HepG2 (cell line): ENCODE results near the gene NCOA4. TPM values are rescaled to one million over a fixed set of nuclear protein-coding genes. Genes with fewer than 3 reads are reported as not detected.

Experiments
- CEBPZ ChIP-seq: IDR thresholded peaks from 2 replicates; pipeline ENCODE4 v1.6.1; 2012; ENCODE audit warnings: low read length, improper control_type of control experiment
- ETV5 ChIP-seq: IDR thresholded peaks from 2 replicates; pipeline ENCODE4 v1.6.1; 2018; ENCODE audit warnings: missing biosample characterization, missing genetic modification reagents, inconsistent platforms, borderline replicate concordance
- HDAC1 ChIP-seq: sonication (generic); formaldehyde crosslinking; IDR thresholded peaks from 2 replicates; pipeline ENCODE4 v1.5.1; 2020; ENCODE audit warnings: mild to moderate bottlenecking, missing genetic modification reagents
- HIVEP1 ChIP-seq: sonication (generic); formaldehyde crosslinking; IDR thresholded peaks from 2 replicates; pipeline ENCODE4 v1.4.0; 2020; ENCODE audit warnings: mild to moderate bottlenecking, missing genetic modification reagents
- IKZF5 ChIP-seq: IDR thresholded peaks from 2 replicates; pipeline ENCODE4 v1.6.1; 2018; ENCODE audit warnings: missing genetic modification reagents, mild to moderate bottlenecking, missing compliant biosample characterization
- KMT2B ChIP-seq: IDR thresholded peaks from 2 replicates; pipeline ENCODE4 v1.6.1; 2016; ENCODE audit warnings: missing genetic modification reagents, missing compliant biosample characterization
- NKX3-1 ChIP-seq: sonication (generic); formaldehyde crosslinking; IDR thresholded peaks from 2 replicates; pipeline ENCODE4 v1.5.0; 2020; ENCODE audit warnings: missing genetic modification reagents
- NR3C1 ChIP-seq: sonication (generic); formaldehyde crosslinking; IDR thresholded peaks from 2 replicates; pipeline ENCODE4 v1.4.0; 2020; ENCODE audit warnings: missing genetic modification reagents
- PHF5A ChIP-seq: IDR thresholded peaks from one replicate; pipeline ENCODE4 v1.6.1; 2018; ENCODE audit warnings: low read depth, missing genetic modification reagents; ENCODE audit not compliant: unreplicated experiment
- PHF8 ChIP-seq: sonication (generic); formaldehyde crosslinking; IDR thresholded peaks from 2 replicates; pipeline ENCODE4 v1.5.0; 2020; ENCODE audit warnings: missing genetic modification reagents
- POGZ ChIP-seq: sonication (generic); formaldehyde crosslinking; IDR thresholded peaks from 2 replicates; pipeline ENCODE4 v1.4.0; 2020; ENCODE audit warnings: mild to moderate bottlenecking, missing genetic modification reagents
- RBM22 ChIP-seq: fragments of 200-400 bp; formaldehyde crosslinking; optimal IDR thresholded peaks from 2 replicates; pipeline ENCODE3; 2017; ENCODE audit warnings: mild to moderate bottlenecking, low read length, moderate library complexity
- TP53 ChIP-seq: sonication (generic); formaldehyde crosslinking; conservative IDR thresholded peaks from 2 replicates; pipeline ENCODE4 v1.4.0; 2020; ENCODE audit warnings: missing genetic modification reagents
- TSC22D2 ChIP-seq: sonication (generic); formaldehyde crosslinking; IDR thresholded peaks from 2 replicates; pipeline ENCODE4 v1.5.1; 2020; ENCODE audit warnings: missing genetic modification reagents, mild to moderate bottlenecking, borderline replicate concordance
- ZBTB20 ChIP-seq: sonication (generic); formaldehyde crosslinking; IDR thresholded peaks from 2 replicates; pipeline ENCODE4 v1.8.1; 2023; ENCODE audit warnings: missing genetic modification reagents, low read depth, mild to moderate bottlenecking, borderline replicate concordance
- ZBTB3 ChIP-seq: sonication (generic); formaldehyde crosslinking; IDR thresholded peaks from 2 replicates; pipeline ENCODE4 v1.4.0; 2020; ENCODE audit warnings: low read depth, mild to moderate bottlenecking, moderate library complexity, missing genetic modification reagents, borderline replicate concordance
- ZFX ChIP-seq: sonication (generic); formaldehyde crosslinking; IDR thresholded peaks from 2 replicates; pipeline ENCODE4 v1.4.0; 2020; ENCODE audit warnings: mild to moderate bottlenecking, low read depth, missing genetic modification reagents, moderate library complexity
- ZNF431 ChIP-seq: sonication (generic); formaldehyde crosslinking; IDR thresholded peaks from 2 replicates; pipeline ENCODE4 v1.9.0; 2022; ENCODE audit warnings: missing genetic modification reagents, low read depth, mild to moderate bottlenecking, borderline replicate concordance
- ZNF674 ChIP-seq: sonication (generic); formaldehyde crosslinking; IDR thresholded peaks from 2 replicates; pipeline ENCODE4 v1.5.0; 2020; ENCODE audit warnings: low read depth, mild to moderate bottlenecking, missing genetic modification reagents
- ZNF678 ChIP-seq: sonication (generic); formaldehyde crosslinking; IDR thresholded peaks from 2 replicates; pipeline ENCODE4 v1.4.0; 2020; ENCODE audit warnings: mild to moderate bottlenecking, missing genetic modification reagents
- ZNF780A ChIP-seq: sonication (generic); formaldehyde crosslinking; IDR thresholded peaks from 2 replicates; pipeline ENCODE4 v1.8.0; 2022; ENCODE audit warnings: mild to moderate bottlenecking, missing genetic modification reagents, moderate library complexity
- ZSCAN5A ChIP-seq: sonication (generic); formaldehyde crosslinking; IDR thresholded peaks from 2 replicates; pipeline ENCODE4 v1.8.0; 2022; ENCODE audit warnings: mild to moderate bottlenecking, missing genetic modification reagents, borderline replicate concordance
- polyA plus RNA-seq, 8 experiments: library from polyadenylated mRNA; depleted of rRNA in 3 of 8; stranded (reverse) in 7 of 8; unstranded in 1 of 8; fragments of >200 nt; fragmentation: Illumina TruSeq in 4 of 8; extraction: Trizol in 4 of 8; gene quantifications; 2 replicates each; pipeline versions ENCODE4 v1.2.1 to v1.2.3, GENCODE V29; 2011 to 2016; ENCODE audit warnings: low read depth in 4 of 8, missing spikeins in 1 of 8, mixed read lengths in 1 of 8; ENCODE audit not compliant: insufficient read depth in 1 of 8
- total RNA-seq, 5 experiments: library from RNA; depleted of rRNA; stranded (reverse); fragments of >200 nt; fragmentation: Illumina TruSeq; extraction: Trizol; gene quantifications; 2 replicates each; pipeline ENCODE4 v1.2.3, GENCODE V29; 2016; ENCODE audit warnings: low read depth in 1 of 5

Gene NCOA4
- total and polyA plus RNA-seq, 2 of the 13 experiments (the other 11 are each of a cell fraction or from before 2014, with no cell fraction given), result 306 to 400 TPM

- TF ChIP-seq ZSCAN5A (CRISPR knock-in tag) (peak; percentile 32; the same call in 1 of the 2 replicates), NR3C1 (CRISPR knock-in tag) (no peak), ZFX (CRISPR knock-in tag) (peak; percentile 48; the same call in 1 of the 2 replicates), ETV5 (CRISPR knock-in tag) (peak; percentile 100), PHF5A (CRISPR knock-in tag) (peak; percentile 88), ZNF674 (no peak), HIVEP1 (CRISPR knock-in tag) (no peak; the same call in 1 of the 2 replicates), TP53 (CRISPR knock-in tag) (peak; percentile 89), TSC22D2 (CRISPR knock-in tag) (no peak), ZBTB3 (CRISPR knock-in tag) (peak; percentile 91), POGZ (CRISPR knock-in tag) (peak; percentile 65), RBM22 (no peak), ZNF431 (CRISPR knock-in tag) (peak; percentile 78; the same call in 1 of the 2 replicates), NKX3-1 (CRISPR knock-in tag) (peak; percentile 85; the same call in 1 of the 2 replicates), ZNF678 (0 out of 2 replicates have a peak, but pooled peaks have one; percentile 66), ZNF780A (CRISPR knock-in tag) (no peak), PHF8 (CRISPR knock-in tag) (0 out of 2 replicates have a peak, but pooled peaks have one; percentile 2), CEBPZ (no peak), KMT2B (CRISPR knock-in tag) (no peak; the same call in 1 of the 2 replicates), ZBTB20 (CRISPR knock-in tag) (peak; percentile 77), HDAC1 (CRISPR knock-in tag) (peak; percentile 56), IKZF5 (CRISPR knock-in tag) (peak; percentile 98)
These were observed 21.8 kb upstream of the NCOA4 start (continued) for GRCh38 chr10:46052057-46052790.
